Stomach smooth muscle (tissue), 2 donors: ENCODE data around the gene PLCL2.
"Not testable (repeated sequence)": the region's sequence is repeated elsewhere in the genome, so short reads cannot be mapped to it uniquely, and the experiment has no call there.

ENCODE experiments used
- H3K27ac ChIP-seq: one replicate; pipeline ENCODE4 v1.7.0; 2013; ENCODE audit warnings: mild to moderate bottlenecking, low read length, inconsistent platforms
- H3K27me3 ChIP-seq, 2 donors: one replicate each; pipeline ENCODE4 v1.7.0; 2013; ENCODE audit warnings: low read length in 2 of 2; ENCODE audit not compliant: insufficient read depth in 2 of 2, control insufficient read depth in 1 of 2
- H3K36me3 ChIP-seq, 2 donors: one replicate each; pipeline ENCODE4 v1.7.0; 2013; ENCODE audit warnings: low read length in 2 of 2; ENCODE audit not compliant: control insufficient read depth in 2 of 2, insufficient read depth in 2 of 2
- H3K4me1 ChIP-seq: one replicate; pipeline ENCODE4 v1.7.0; 2013; ENCODE audit warnings: low read length; ENCODE audit not compliant: control insufficient read depth, insufficient read depth
- H3K4me3 ChIP-seq, 2 donors: one replicate each; pipeline ENCODE4 v1.7.0; 2013; ENCODE audit warnings: low read length in 2 of 2
- H3K9ac ChIP-seq, 2 donors: one replicate each; pipeline ENCODE4 v1.7.0; 2013; ENCODE audit warnings: low read length in 2 of 2, mild to moderate bottlenecking in 1 of 2
- H3K9me3 ChIP-seq, 2 donors: one replicate each; pipeline ENCODE4 v1.7.0; 2013; ENCODE audit warnings: low read length in 2 of 2; ENCODE audit not compliant: control insufficient read depth in 2 of 2
- donor health status: healthy.
- donor health status: Pancreatic carcinoma.

The PLCL2 gene

GRCh38 chr3:16940769-16941700, 56.3 kb downstream of the PLCL2 start:
- Histone ChIP-seq H3K27me3 (no peaks in the 10 kb centered on the region), H3K9me3 (no peaks in the 10 kb centered on the region), H3K4me1 (no peaks in the 10 kb centered on the region), H3K4me3 (no peak overlapping the region), H3K9ac (no peak overlapping the region), H3K36me3 (no peaks in the 10 kb centered on the region), H3K27ac (no peak overlapping the region)

GRCh38 chr3:16942955-16943354, 58.2 kb downstream of the PLCL2 start:
- Histone ChIP-seq H3K4me1 (no peaks in the 10 kb centered on the region), H3K27ac (no peak overlapping the region), H3K9ac (no peak overlapping the region), H3K4me3 (no peak overlapping the region), H3K9me3 (no peaks in the 10 kb centered on the region), H3K27me3 (no peaks in the 10 kb centered on the region), H3K36me3 (no peaks in the 10 kb centered on the region)

GRCh38 chr3:16943857-16944256, 59.1 kb downstream of the PLCL2 start:
- no peaks in the 10 kb centered on the region for H3K4me1 ChIP-seq
- H3K36me3 ChIP-seq, result no peaks in the 10 kb centered on the region
- no peak overlapping the region for H3K27ac ChIP-seq
- no peak overlapping the region for H3K9ac ChIP-seq
- no peaks in the 10 kb centered on the region for H3K9me3 ChIP-seq
- no peak overlapping the region for H3K4me3 ChIP-seq
- H3K27me3 ChIP-seq, result no peaks in the 10 kb centered on the region

- Histone ChIP-seq H3K4me1 (no peaks in the 10 kb centered on the region), H3K27ac (no peak overlapping the region), H3K4me3 (no peak overlapping the region), H3K27me3 (no peaks in the 10 kb centered on the region), H3K36me3 (no peaks in the 10 kb centered on the region), H3K9ac (no peak overlapping the region), H3K9me3 (no peaks in the 10 kb centered on the region)
Measured at GRCh38 chr3:16944356-16944755, 59.6 kb downstream of the PLCL2 start.

GRCh38 chr3:16945330-16945729, 60.6 kb downstream of the PLCL2 start:
- Histone ChIP-seq H3K27me3 (no peaks in the 10 kb centered on the region), H3K9me3 (no peaks in the 10 kb centered on the region), H3K9ac (no peak overlapping the region), H3K4me3 (no peak overlapping the region), H3K27ac (no peak overlapping the region), H3K36me3 (no peaks in the 10 kb centered on the region), H3K4me1 (no peaks in the 10 kb centered on the region)

- H3K27me3 ChIP-seq, result no peaks in the 10 kb centered on the region
- H3K27ac ChIP-seq, result no peak overlapping the region
- no peaks in the 10 kb centered on the region for H3K4me1 ChIP-seq
- H3K9me3 ChIP-seq, result no peaks in the 10 kb centered on the region
- H3K4me3 ChIP-seq, result no peak overlapping the region
- H3K36me3 ChIP-seq, result no peaks in the 10 kb centered on the region
- H3K9ac ChIP-seq, result no peak overlapping the region
Measured at GRCh38 chr3:16950282-16950681, 65.5 kb downstream of the PLCL2 start.

- H3K4me1 ChIP-seq, result no peaks in the 10 kb centered on the region
Measured at GRCh38 chr3:16950845-16951244, 66.1 kb downstream of the PLCL2 start.

GRCh38 chr3:16957852-16958251, 73.1 kb downstream of the PLCL2 start:
- not testable (repeated sequence) for H3K4me3 ChIP-seq, H3K27ac ChIP-seq, H3K9ac ChIP-seq, H3K36me3 ChIP-seq, H3K4me1 ChIP-seq, H3K9me3 ChIP-seq, H3K27me3 ChIP-seq

More at GRCh38 chr3:16950845-16951244, 66.1 kb downstream of the PLCL2 start:
- H3K9ac ChIP-seq, result no peak overlapping the region
- no peak overlapping the region for H3K27ac ChIP-seq
- H3K36me3 ChIP-seq, result no peaks in the 10 kb centered on the region
- H3K4me3 ChIP-seq, result no peak overlapping the region
- no peaks in the 10 kb centered on the region for H3K27me3 ChIP-seq
- no peaks in the 10 kb centered on the region for H3K9me3 ChIP-seq

- no peak overlapping the region for H3K27ac ChIP-seq
- no peaks in the 10 kb centered on the region for H3K9me3 ChIP-seq
- no peaks in the 10 kb centered on the region for H3K36me3 ChIP-seq
- no peaks in the 10 kb centered on the region for H3K27me3 ChIP-seq
- H3K4me3 ChIP-seq, result no peak overlapping the region
- H3K4me1 ChIP-seq, result no peaks in the 10 kb centered on the region
- H3K9ac ChIP-seq, result no peak overlapping the region
Measured at GRCh38 chr3:16960125-16960524, 75.4 kb downstream of the PLCL2 start.

GRCh38 chr3:16961621-16962205, 77.0 kb downstream of the PLCL2 start:
- Histone ChIP-seq H3K9ac (no peak overlapping the region), H3K4me3 (no peak overlapping the region), H3K36me3 (no peaks in the 10 kb centered on the region), H3K4me1 (no peaks in the 10 kb centered on the region), H3K9me3 (no peaks in the 10 kb centered on the region), H3K27me3 (no peaks in the 10 kb centered on the region), H3K27ac (no peak overlapping the region)

- H3K9ac ChIP-seq, result no peak overlapping the region
- H3K36me3 ChIP-seq, result no peaks in the 10 kb centered on the region
- no peak overlapping the region for H3K27ac ChIP-seq
- H3K27me3 ChIP-seq, result no peaks in the 10 kb centered on the region
- no peaks in the 10 kb centered on the region for H3K4me1 ChIP-seq
- peaks cover 0 to 3% of the 10 kb centered on the region in 2 donors for H3K9me3 ChIP-seq
- H3K4me3 ChIP-seq, result no peak overlapping the region
Measured at GRCh38 chr3:16975083-16975482, 90.3 kb downstream of the PLCL2 start.
